HEK293 (cell line): ENCODE results near the gene CNTN4.

ENCODE experiments used
- GLI4 ChIP-seq: fragments of 450-650 bp; formaldehyde crosslinking; IDR thresholded peaks from 2 replicates; pipeline ENCODE4 v1.5.1; 2016; ENCODE audit warnings: missing biosample characterization, missing genetic modification characterization
- MYNN ChIP-seq: fragments of 450-650 bp; formaldehyde crosslinking; IDR thresholded peaks from 2 replicates; pipeline ENCODE4 v1.5.1; 2016; ENCODE audit warnings: missing biosample characterization, missing genetic modification characterization, borderline replicate concordance
- SCRT1 ChIP-seq: fragments of 450-650 bp; formaldehyde crosslinking; IDR thresholded peaks from 2 replicates; pipeline ENCODE4 v1.5.1; 2016; ENCODE audit warnings: missing biosample characterization, missing genetic modification characterization, borderline replicate concordance
- SP3 ChIP-seq: fragments of 450-650 bp; formaldehyde crosslinking; IDR thresholded peaks from 2 replicates; pipeline ENCODE4 v1.5.1; 2016; ENCODE audit warnings: missing biosample characterization, missing genetic modification characterization
- YY2 ChIP-seq: fragments of 450-650 bp; formaldehyde crosslinking; IDR thresholded peaks from 2 replicates; pipeline ENCODE4 v1.5.1; 2016; ENCODE audit warnings: missing biosample characterization, missing genetic modification characterization
- ZNF112 ChIP-seq: fragments of 450-650 bp; formaldehyde crosslinking; IDR thresholded peaks from 2 replicates; pipeline ENCODE4 v1.5.0; 2017; ENCODE audit warnings: missing biosample characterization, missing genetic modification characterization
- ZNF121 ChIP-seq: fragments of 450-650 bp; formaldehyde crosslinking; IDR thresholded peaks from 2 replicates; pipeline ENCODE4 v1.5.1; 2016; ENCODE audit warnings: missing biosample characterization, missing genetic modification characterization
- ZNF133 ChIP-seq: fragments of 450-650 bp; formaldehyde crosslinking; IDR thresholded peaks from 2 replicates; pipeline ENCODE4 v1.5.1; 2016; ENCODE audit warnings: missing biosample characterization, missing genetic modification characterization
- ZNF146 ChIP-seq: fragments of 450-650 bp; formaldehyde crosslinking; IDR thresholded peaks from 2 replicates; pipeline ENCODE4 v1.5.1; 2016; ENCODE audit warnings: missing biosample characterization, missing genetic modification characterization
- ZNF221 ChIP-seq: fragments of 450-650 bp; formaldehyde crosslinking; IDR thresholded peaks from 2 replicates; pipeline ENCODE4 v1.5.1; 2017; ENCODE audit warnings: missing biosample characterization, missing genetic modification characterization, borderline replicate concordance
- ZNF274 ChIP-seq, 2 experiments: fragments of 200-500 bp in 1 of 2; fragments of 450-650 bp in 1 of 2; sonication (Bioruptor generic) in 1 of 2; formaldehyde crosslinking in 1 of 2; IDR thresholded peaks; 2 replicates each; pipeline versions ENCODE4 v1.5.1 to v1.6.1; 2014 to 2016; ENCODE audit warnings: borderline replicate concordance in 1 of 2, inconsistent platforms in 1 of 2, low read length in 1 of 2, missing biosample characterization in 1 of 2, missing genetic modification characterization in 1 of 2
- TF ChIP-seq, protein P1 (sequence below): fragments of 450-650 bp; formaldehyde crosslinking; IDR thresholded peaks from 2 replicates; pipeline ENCODE4 v1.5.1; 2016; ENCODE audit warnings: missing biosample characterization, missing genetic modification characterization
- TF ChIP-seq, protein P2 (sequence below): fragments of 450-650 bp; formaldehyde crosslinking; IDR thresholded peaks from 2 replicates; pipeline ENCODE4 v1.5.1; 2016; ENCODE audit warnings: missing biosample characterization, missing genetic modification characterization
- TF ChIP-seq, protein P3 (sequence below): fragments of 450-650 bp; formaldehyde crosslinking; IDR thresholded peaks from 2 replicates; pipeline ENCODE4 v1.5.1; 2017; ENCODE audit warnings: missing biosample characterization, missing genetic modification characterization

DNA sequence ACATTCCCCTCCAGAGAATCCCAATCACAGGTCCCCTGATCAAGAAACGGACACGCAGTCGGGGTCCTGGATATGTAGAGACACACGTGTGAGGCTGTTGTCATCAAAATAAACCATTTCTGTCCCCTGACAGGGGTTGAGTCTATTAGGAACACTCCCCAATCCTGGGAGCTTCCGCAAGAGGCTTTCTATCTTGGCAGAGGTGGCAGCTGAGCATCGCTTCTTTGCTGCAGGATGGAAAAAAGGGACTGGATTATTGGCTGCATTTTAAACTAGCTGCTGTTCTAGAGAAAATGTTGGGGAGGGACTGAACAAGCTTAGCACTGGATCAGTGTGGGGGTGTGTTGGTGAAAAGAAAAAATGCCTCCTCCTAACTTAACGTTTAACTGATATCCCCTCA lies 2.5 kb upstream of the CNTN4 start:
- no peak for TF ChIP-seq ZNF221 (tag by site-specific recombination)
- TF ChIP-seq YY2 (tag by site-specific recombination) = no peak
- TF ChIP-seq MYNN (tag by site-specific recombination) = no peak
- TF ChIP-seq ZNF274 (IDR thresholded peaks at IDR 0.05; ENCODE audit: low read length) = no peak
- no peak for TF ChIP-seq ZNF274 (tag by site-specific recombination; IDR thresholded peaks at IDR 0.05; ENCODE audit: borderline replicate concordance)
- no peak for TF ChIP-seq ZNF146 (tag by site-specific recombination)
- TF ChIP-seq, protein P1, sequence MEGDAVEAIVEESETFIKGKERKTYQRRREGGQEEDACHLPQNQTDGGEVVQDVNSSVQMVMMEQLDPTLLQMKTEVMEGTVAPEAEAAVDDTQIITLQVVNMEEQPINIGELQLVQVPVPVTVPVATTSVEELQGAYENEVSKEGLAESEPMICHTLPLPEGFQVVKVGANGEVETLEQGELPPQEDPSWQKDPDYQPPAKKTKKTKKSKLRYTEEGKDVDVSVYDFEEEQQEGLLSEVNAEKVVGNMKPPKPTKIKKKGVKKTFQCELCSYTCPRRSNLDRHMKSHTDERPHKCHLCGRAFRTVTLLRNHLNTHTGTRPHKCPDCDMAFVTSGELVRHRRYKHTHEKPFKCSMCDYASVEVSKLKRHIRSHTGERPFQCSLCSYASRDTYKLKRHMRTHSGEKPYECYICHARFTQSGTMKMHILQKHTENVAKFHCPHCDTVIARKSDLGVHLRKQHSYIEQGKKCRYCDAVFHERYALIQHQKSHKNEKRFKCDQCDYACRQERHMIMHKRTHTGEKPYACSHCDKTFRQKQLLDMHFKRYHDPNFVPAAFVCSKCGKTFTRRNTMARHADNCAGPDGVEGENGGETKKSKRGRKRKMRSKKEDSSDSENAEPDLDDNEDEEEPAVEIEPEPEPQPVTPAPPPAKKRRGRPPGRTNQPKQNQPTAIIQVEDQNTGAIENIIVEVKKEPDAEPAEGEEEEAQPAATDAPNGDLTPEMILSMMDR = no peak
- no peak for TF ChIP-seq ZNF121 (tag by site-specific recombination)
- no peak for TF ChIP-seq ZNF133 (tag by site-specific recombination)
- no peak for TF ChIP-seq ZNF112 (tag by site-specific recombination)
- no peak for TF ChIP-seq SP3 (tag by site-specific recombination)
- TF ChIP-seq, protein P2, sequence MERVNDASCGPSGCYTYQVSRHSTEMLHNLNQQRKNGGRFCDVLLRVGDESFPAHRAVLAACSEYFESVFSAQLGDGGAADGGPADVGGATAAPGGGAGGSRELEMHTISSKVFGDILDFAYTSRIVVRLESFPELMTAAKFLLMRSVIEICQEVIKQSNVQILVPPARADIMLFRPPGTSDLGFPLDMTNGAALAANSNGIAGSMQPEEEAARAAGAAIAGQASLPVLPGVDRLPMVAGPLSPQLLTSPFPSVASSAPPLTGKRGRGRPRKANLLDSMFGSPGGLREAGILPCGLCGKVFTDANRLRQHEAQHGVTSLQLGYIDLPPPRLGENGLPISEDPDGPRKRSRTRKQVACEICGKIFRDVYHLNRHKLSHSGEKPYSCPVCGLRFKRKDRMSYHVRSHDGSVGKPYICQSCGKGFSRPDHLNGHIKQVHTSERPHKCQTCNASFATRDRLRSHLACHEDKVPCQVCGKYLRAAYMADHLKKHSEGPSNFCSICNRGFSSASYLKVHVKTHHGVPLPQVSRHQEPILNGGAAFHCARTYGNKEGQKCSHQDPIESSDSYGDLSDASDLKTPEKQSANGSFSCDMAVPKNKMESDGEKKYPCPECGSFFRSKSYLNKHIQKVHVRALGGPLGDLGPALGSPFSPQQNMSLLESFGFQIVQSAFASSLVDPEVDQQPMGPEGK (tag by site-specific recombination) = no peak
- TF ChIP-seq, protein P3, sequence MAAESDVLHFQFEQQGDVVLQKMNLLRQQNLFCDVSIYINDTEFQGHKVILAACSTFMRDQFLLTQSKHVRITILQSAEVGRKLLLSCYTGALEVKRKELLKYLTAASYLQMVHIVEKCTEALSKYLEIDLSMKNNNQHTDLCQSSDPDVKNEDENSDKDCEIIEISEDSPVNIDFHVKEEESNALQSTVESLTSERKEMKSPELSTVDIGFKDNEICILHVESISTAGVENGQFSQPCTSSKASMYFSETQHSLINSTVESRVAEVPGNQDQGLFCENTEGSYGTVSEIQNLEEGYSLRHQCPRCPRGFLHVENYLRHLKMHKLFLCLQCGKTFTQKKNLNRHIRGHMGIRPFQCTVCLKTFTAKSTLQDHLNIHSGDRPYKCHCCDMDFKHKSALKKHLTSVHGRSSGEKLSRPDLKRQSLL (tag by site-specific recombination) = no peak
- TF ChIP-seq GLI4 = no peak
- no peak for TF ChIP-seq SCRT1 (tag by site-specific recombination)
